Left ventricle myocardium inferior (tissue), 1 donor: ENCODE data around the gene APOL3. TPM values are rescaled to one million over a fixed set of nuclear protein-coding genes. Genes with fewer than 3 reads are reported as not detected.

Experiments used
- DNase-seq: peaks from one replicate; pipeline ENCODE4 v3.0.0-alpha.2; 2020
- H3K27ac ChIP-seq: fragments of 200-600 bp; replicated peaks from 2 replicates; pipeline ENCODE4 v1.8.0; 2021
- H3K27me3 ChIP-seq: fragments of 200-600 bp; 2 replicates; pipeline ENCODE4 v1.8.0; 2021; ENCODE audit warnings: low read depth
- H3K36me3 ChIP-seq: fragments of 200-600 bp; 2 replicates; pipeline ENCODE4 v1.8.0; 2021
- H3K4me1 ChIP-seq: fragments of 200-600 bp; 2 replicates; pipeline ENCODE4 v1.8.0; 2021
- H3K4me3 ChIP-seq: fragments of 200-600 bp; 2 replicates; pipeline ENCODE4 v1.8.0; 2021; ENCODE audit warnings: mild to moderate bottlenecking, moderate library complexity
- H3K9me3 ChIP-seq: fragments of 200-600 bp; replicated peaks from 2 replicates; pipeline ENCODE4 v1.8.0; 2021
- CTCF ChIP-seq: fragments of 200-600 bp; IDR thresholded peaks from 2 replicates; pipeline ENCODE4 v1.8.0; 2021; ENCODE audit warnings: antibody characterized with exemption, mild to moderate bottlenecking, borderline replicate concordance
- intact Hi-C: fragments of 100-400 bp; cut with micrococcal nuclease; formaldehyde crosslinking; loops from one replicate; pipeline ENCODE4 v1.11.0; 2022
- total RNA-seq: library from RNA; stranded (reverse); fragmentation: NEBNext Ultra II Directional; extraction: Animal tissue kit (Norgen Biotek cat#: 25700); gene quantifications from one replicate; pipeline ENCODE4 v1.2.1, GENCODE V29; 2021
- donor health status: DM: no; HTN: yes; CAD: no; lungs with severe emphysema.

The APOL3 gene
- total RNA-seq, 1 donor from 2014 or later = 21.3 TPM

- Histone ChIP-seq H3K4me1 (peaks cover 1% of the 10 kb centered on the region), H3K36me3 (no peaks in the 10 kb centered on the region), H3K9me3 (no peaks in the 10 kb centered on the region), H3K27ac (no peak overlapping the region), H3K27me3 (no peaks in the 10 kb centered on the region), H3K4me3 (no peak overlapping the region)
- intact Hi-C loops = no loop called here
- DNase-seq = no peak
- no peak for TF ChIP-seq CTCF
Observed at GRCh38 chr22:36185828-36186624, 25.5 kb upstream of the APOL3 start.

GRCh38 chr22:36184433-36185025 lies 24.0 kb upstream of the APOL3 start:
- H3K36me3 ChIP-seq = no peaks in the 10 kb centered on the region
- no peak for TF ChIP-seq CTCF
- no peak for DNase-seq

GRCh38 chr22:36183446-36183845 lies 22.9 kb upstream of the APOL3 start:
- H3K9me3 ChIP-seq = no peaks in the 10 kb centered on the region
- H3K36me3 ChIP-seq = no peaks in the 10 kb centered on the region
- no peak overlapping the region for H3K27ac ChIP-seq
- intact Hi-C loops = loop anchor here (5.0 kb wide), 1 partner anchor 36 kb away; no protein-coding TSS in a partner anchor
- DNase-seq = no peak
- no peak for TF ChIP-seq CTCF
- H3K4me1 ChIP-seq = peaks cover 7% of the 10 kb centered on the region
- H3K4me3 ChIP-seq = no peak overlapping the region
- H3K27me3 ChIP-seq = no peaks in the 10 kb centered on the region

More at GRCh38 chr22:36184433-36185025, 24.0 kb upstream of the APOL3 start:
- H3K4me3 ChIP-seq = no peak overlapping the region
- no peaks in the 10 kb centered on the region for H3K9me3 ChIP-seq
- peaks cover 7% of the 10 kb centered on the region for H3K4me1 ChIP-seq
- H3K27ac ChIP-seq = no peak overlapping the region
- intact Hi-C loops = loop anchor here (5.0 kb wide), 1 partner anchor 37 kb away; no protein-coding TSS in a partner anchor
- H3K27me3 ChIP-seq = no peaks in the 10 kb centered on the region

- H3K27ac ChIP-seq = no peak overlapping the region
- DNase-seq = no peak
- no peak overlapping the region for H3K4me3 ChIP-seq
- no peaks in the 10 kb centered on the region for H3K27me3 ChIP-seq
- H3K36me3 ChIP-seq = no peaks in the 10 kb centered on the region
- H3K9me3 ChIP-seq = no peaks in the 10 kb centered on the region
- peaks cover 7% of the 10 kb centered on the region for H3K4me1 ChIP-seq
- TF ChIP-seq CTCF = no peak
- intact Hi-C loops = loop anchor here (5.0 kb wide), 1 partner anchor 36 kb away; no protein-coding TSS in a partner anchor
Observed at GRCh38 chr22:36182857-36183256, 22.3 kb upstream of the APOL3 start.

- H3K4me1 ChIP-seq = peaks cover 7% of the 10 kb centered on the region
- no peak overlapping the region for H3K4me3 ChIP-seq
- intact Hi-C loops = loop anchor here (5.0 kb wide), 1 partner anchor 35 kb away; no protein-coding TSS in a partner anchor
- no peaks in the 10 kb centered on the region for H3K9me3 ChIP-seq
- DNase-seq = no peak
- H3K36me3 ChIP-seq = no peaks in the 10 kb centered on the region
- H3K27me3 ChIP-seq = no peaks in the 10 kb centered on the region
- H3K27ac ChIP-seq = no peak overlapping the region
- TF ChIP-seq CTCF = no peak
Observed at GRCh38 chr22:36182056-36182455, 21.5 kb upstream of the APOL3 start.
